Neutrophil (primary cell): ENCODE results near the gene DBN1.

Experiments used
- H3K27ac ChIP-seq: fragments of 200-600 bp; sonication (generic); 2 replicates; pipeline ENCODE4 v1.5.1; 2016; ENCODE audit warnings: mild to moderate bottlenecking, moderate library complexity
- H3K27me3 ChIP-seq: fragments of 200-600 bp; sonication (generic); 2 replicates; pipeline ENCODE4 v1.6.0; 2016; ENCODE audit warnings: mild to moderate bottlenecking
- H3K36me3 ChIP-seq: fragments of 200-600 bp; sonication (generic); 2 replicates; pipeline ENCODE4 v1.5.1; 2017
- H3K4me1 ChIP-seq, 2 experiments: fragments of 200-600 bp in 1 of 2; sonication (generic) in 1 of 2; 1 replicate in 1 of 2; 2 replicates in 1 of 2; pipeline versions ENCODE4 v1.5.1 to v1.6.1; 2013 to 2016; ENCODE audit warnings: low read depth in 1 of 2, low read length in 1 of 2, mild to moderate bottlenecking in 1 of 2, moderate library complexity in 1 of 2; ENCODE audit not compliant: control insufficient read depth in 1 of 2, insufficient read depth in 1 of 2
- H3K4me3 ChIP-seq, 2 experiments: fragments of 200-600 bp in 1 of 2; sonication (generic) in 1 of 2; 1 replicate in 1 of 2; 2 replicates in 1 of 2; pipeline ENCODE4 v1.5.1; 2013 to 2016; ENCODE audit warnings: low read depth in 1 of 2, low read length in 1 of 2, mild to moderate bottlenecking in 1 of 2, moderate library complexity in 1 of 2
- H3K9me3 ChIP-seq: fragments of 200-600 bp; sonication (generic); 2 replicates; pipeline ENCODE4 v1.5.1; 2016
- CTCF ChIP-seq: fragments of 200-600 bp; sonication (generic); IDR thresholded peaks from 2 replicates; pipeline ENCODE4 v1.5.1; 2016; ENCODE audit warnings: antibody characterized with exemption

The DBN1 gene

GRCh38 chr5:177452688-177453638 is 20.5 kb downstream of the DBN1 start:
- Histone ChIP-seq H3K27ac (peak overlapping the region; percentile 97), H3K4me3 (peak overlapping the region in 1 of 2 experiments; percentile 82), H3K4me1 (peaks cover 44 to 67% of the 10 kb centered on the region in 2 experiments)

GRCh38 chr5:177450667-177451424 is 22.6 kb downstream of the DBN1 start:
- Histone ChIP-seq H3K4me3 (no peak overlapping the region), H3K36me3 (no peaks in the 10 kb centered on the region), H3K27me3 (peaks cover 27% of the 10 kb centered on the region), H3K27ac (no peak overlapping the region), H3K9me3 (no peaks in the 10 kb centered on the region), H3K4me1 (peaks cover 45 to 67% of the 10 kb centered on the region in 2 experiments)
- TF ChIP-seq CTCF, result no peak

More at GRCh38 chr5:177452688-177453638, 20.5 kb downstream of the DBN1 start:
- TF ChIP-seq CTCF, result no peak
- Histone ChIP-seq H3K27me3 (peaks cover 27% of the 10 kb centered on the region), H3K9me3 (no peaks in the 10 kb centered on the region), H3K36me3 (peaks cover 11% of the 10 kb centered on the region)

- Histone ChIP-seq H3K9me3 (no peaks in the 10 kb centered on the region), H3K4me3 (no peak overlapping the region), H3K27me3 (peaks cover 27% of the 10 kb centered on the region), H3K27ac (no peak overlapping the region), H3K36me3 (peaks cover 6% of the 10 kb centered on the region), H3K4me1 (peaks cover 52 to 65% of the 10 kb centered on the region in 2 experiments)
- no peak for TF ChIP-seq CTCF
These were observed 24.0 kb downstream of the DBN1 start for GRCh38 chr5:177449140-177450061.

- Histone ChIP-seq H3K4me3 (peak overlapping the region; percentile 1 to 68), H3K9me3 (no peaks in the 10 kb centered on the region), H3K27ac (peak overlapping the region; percentile 98), H3K4me1 (peaks cover 52 to 65% of the 10 kb centered on the region in 2 experiments), H3K36me3 (peaks cover 16% of the 10 kb centered on the region), H3K27me3 (peaks cover 27% of the 10 kb centered on the region)
- no peak for TF ChIP-seq CTCF
These were observed 25.0 kb downstream of the DBN1 start for GRCh38 chr5:177448244-177448950.
